Spleen (tissue), 7 donors: ENCODE results near the gene AJM1.

Source experiments
- POLR2A ChIP-seq, 3 donors: fragments of 450-650 bp; IDR thresholded peaks; one replicate each; pipeline ENCODE4 v1.5.1; 2017; ENCODE audit warnings: antibody characterized with exemption in 3 of 3, mild to moderate bottlenecking in 1 of 3
- POLR2AphosphoS5 ChIP-seq, 3 donors: sonication (generic); formaldehyde crosslinking; IDR thresholded peaks; one replicate each; pipeline ENCODE4 v1.5.1; 2017; ENCODE audit warnings: antibody characterized with exemption in 3 of 3
- TF ChIP-seq, protein P1 (sequence below), 11 experiments: fragments of 200-600 bp in 7 of 11; fragments of 450-650 bp in 4 of 11; sonication (generic) in 4 of 11; IDR thresholded peaks in 8 of 11; conservative IDR thresholded peaks in 3 of 11; 1 replicate in 7 of 11; 2 replicates in 4 of 11; pipeline versions ENCODE4 v1.4.0 to v1.8.0; 2016 to 2021; ENCODE audit warnings: antibody characterized with exemption in 11 of 11, inconsistent platforms in 4 of 11, mild to moderate bottlenecking in 1 of 11
- donor health status: DM: no; HTN: no; CAD: no; lungs with moderate emphysema.
- donor health status: DM: no; HTN: no; CAD: no.
- donor health status: DM: no; HTN: no; CAD: no.

DNA sequence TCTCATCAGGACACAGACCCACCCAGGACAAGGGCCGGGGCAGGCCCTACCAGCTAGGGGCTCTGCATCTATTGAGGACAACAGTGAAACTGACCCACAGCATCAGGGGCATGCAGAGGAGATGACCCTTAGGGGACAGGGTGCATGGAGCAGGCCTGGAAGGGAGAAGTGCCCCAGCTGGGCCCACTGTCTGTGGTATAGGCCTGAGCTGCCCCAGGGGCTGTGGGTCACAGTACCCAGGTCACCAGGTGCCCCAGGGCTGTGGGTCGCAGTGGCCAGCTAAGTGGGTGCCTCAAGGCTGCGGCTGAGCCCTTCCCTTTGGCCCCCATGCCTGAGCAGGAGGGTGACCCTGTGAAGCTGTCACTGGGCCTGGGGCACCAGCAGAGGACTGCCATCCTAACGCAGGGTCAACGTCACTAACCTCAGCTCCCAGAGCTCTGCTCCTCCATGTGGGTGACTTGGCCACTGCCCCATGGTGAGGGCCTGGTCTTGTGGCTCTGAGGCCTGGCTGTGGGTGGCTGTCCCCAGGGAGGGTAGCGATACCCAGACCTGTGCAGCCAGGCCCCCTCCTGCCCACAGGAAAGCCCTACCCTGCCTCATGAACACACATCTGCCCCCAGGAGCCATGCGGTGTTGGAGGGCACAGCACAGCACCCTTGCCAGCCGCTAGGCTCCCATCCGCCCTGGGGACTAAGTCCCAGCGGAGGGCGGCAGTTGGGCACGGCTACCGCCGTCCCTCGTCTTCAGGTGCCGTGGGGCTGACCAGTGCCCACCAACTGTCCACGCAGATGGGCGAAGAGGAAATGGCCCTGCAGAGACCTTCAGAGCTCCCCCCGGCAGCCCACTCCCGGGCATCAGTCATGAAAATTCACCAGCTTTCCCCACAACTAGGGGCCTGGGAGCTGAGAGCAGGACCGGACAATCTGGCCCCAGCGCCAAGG, 18.9 kb downstream of the AJM1 start:
- TF ChIP-seq, protein P1, sequence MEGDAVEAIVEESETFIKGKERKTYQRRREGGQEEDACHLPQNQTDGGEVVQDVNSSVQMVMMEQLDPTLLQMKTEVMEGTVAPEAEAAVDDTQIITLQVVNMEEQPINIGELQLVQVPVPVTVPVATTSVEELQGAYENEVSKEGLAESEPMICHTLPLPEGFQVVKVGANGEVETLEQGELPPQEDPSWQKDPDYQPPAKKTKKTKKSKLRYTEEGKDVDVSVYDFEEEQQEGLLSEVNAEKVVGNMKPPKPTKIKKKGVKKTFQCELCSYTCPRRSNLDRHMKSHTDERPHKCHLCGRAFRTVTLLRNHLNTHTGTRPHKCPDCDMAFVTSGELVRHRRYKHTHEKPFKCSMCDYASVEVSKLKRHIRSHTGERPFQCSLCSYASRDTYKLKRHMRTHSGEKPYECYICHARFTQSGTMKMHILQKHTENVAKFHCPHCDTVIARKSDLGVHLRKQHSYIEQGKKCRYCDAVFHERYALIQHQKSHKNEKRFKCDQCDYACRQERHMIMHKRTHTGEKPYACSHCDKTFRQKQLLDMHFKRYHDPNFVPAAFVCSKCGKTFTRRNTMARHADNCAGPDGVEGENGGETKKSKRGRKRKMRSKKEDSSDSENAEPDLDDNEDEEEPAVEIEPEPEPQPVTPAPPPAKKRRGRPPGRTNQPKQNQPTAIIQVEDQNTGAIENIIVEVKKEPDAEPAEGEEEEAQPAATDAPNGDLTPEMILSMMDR (IDR thresholded peaks at IDR 0.05 in 8 of 11, conservative IDR thresholded peaks at IDR 0.05 in 3 of 11): no peak
- TF ChIP-seq POLR2A (IDR thresholded peaks at IDR 0.05) (no peak), POLR2AphosphoS5 (IDR thresholded peaks at IDR 0.05) (peak in 1 of 3 donors; percentile 53)
